Cardiac fibroblast (primary cell): Measurements from ENCODE around the gene TMEM100.
A peak's percentile ranks its signal among the peaks of the same experiment; 100 is the strongest.

Experiments used
- DNase-seq, 2 donors: peaks; one replicate each; pipeline versions ENCODE4 v3.0.0 to v3.0.0-alpha.2; 2010; ENCODE audit warnings: low read depth in 2 of 2
- H3K4me3 ChIP-seq, 2 donors: replicated peaks in 1 of 2; 1 replicate in 1 of 2; 2 replicates in 1 of 2; pipeline ENCODE4 v1.5.1; 2011; ENCODE audit warnings: low read depth in 2 of 2, low read length in 2 of 2, mild to moderate bottlenecking in 2 of 2, moderate library complexity in 1 of 2
- CTCF ChIP-seq: IDR thresholded peaks from one replicate; pipeline ENCODE4 v1.5.1; 2011; ENCODE audit warnings: low read depth, mild to moderate bottlenecking, low read length, inconsistent platforms

TMEM100 gene

GRCh38 chr17:55722016-55722736 is 488 bp downstream of the TMEM100 start:
- peak overlapping the region; percentile 16 to 41 for H3K4me3 ChIP-seq
- peak in 1 of 2 donors; percentile 39 for DNase-seq
- TF ChIP-seq CTCF = no peak

GRCh38 chr17:55720919-55721836 is 1.5 kb downstream of the TMEM100 start:
- no peak for TF ChIP-seq CTCF
- DNase-seq = no peak
- H3K4me3 ChIP-seq = no peak overlapping the region

GRCh38 chr17:55717898-55718735 is 4.5 kb downstream of the TMEM100 start:
- DNase-seq = peak; percentile 87
- no peak overlapping the region for H3K4me3 ChIP-seq
- peak; percentile 70 for TF ChIP-seq CTCF

- TF ChIP-seq CTCF = no peak
- DNase-seq = no peak
- no peak overlapping the region for H3K4me3 ChIP-seq
These were observed 5.2 kb downstream of the TMEM100 start for GRCh38 chr17:55717432-55717831.

GRCh38 chr17:55710829-55711496 is 11.7 kb downstream of the TMEM100 start:
- TF ChIP-seq CTCF = no peak
- H3K4me3 ChIP-seq = no peak overlapping the region
- no peak for DNase-seq

GRCh38 chr17:55710410-55710809 is 12.3 kb downstream of the TMEM100 start:
- peak; percentile 28 to 42 for DNase-seq
- H3K4me3 ChIP-seq = no peak overlapping the region
- no peak for TF ChIP-seq CTCF
